Retinal pigment epithelial cell (primary cell): ENCODE measurements around the gene PARD3.

ENCODE experiments used
- DNase-seq: peaks from one replicate; pipeline ENCODE4 v3.0.0-alpha.2; 2010; ENCODE audit warnings: low read depth
- H3K4me3 ChIP-seq: 2 replicates; pipeline ENCODE4 v1.5.1; 2011; ENCODE audit warnings: mild to moderate bottlenecking, low read length, control low read depth, moderate library complexity
- CTCF ChIP-seq: conservative IDR thresholded peaks from 2 replicates; pipeline ENCODE4 v1.5.1; 2011; ENCODE audit warnings: low read depth, low read length, control low read depth, inconsistent platforms

PARD3 gene

GRCh38 chr10:34578468-34578867, 236.6 kb downstream of the PARD3 start:
- no peak for TF ChIP-seq CTCF
- no peak overlapping the region for H3K4me3 ChIP-seq
- DNase-seq = no peak

GRCh38 chr10:34576797-34577196, 238.3 kb downstream of the PARD3 start:
- no peak for DNase-seq
- TF ChIP-seq CTCF = no peak
- no peak overlapping the region for H3K4me3 ChIP-seq

GRCh38 chr10:34575882-34576281, 239.2 kb downstream of the PARD3 start:
- H3K4me3 ChIP-seq = no peak overlapping the region
- no peak for DNase-seq
- no peak for TF ChIP-seq CTCF

GRCh38 chr10:34574353-34574934, 240.7 kb downstream of the PARD3 start:
- no peak for TF ChIP-seq CTCF
- no peak for DNase-seq
- no peak overlapping the region for H3K4me3 ChIP-seq

- DNase-seq = no peak
- TF ChIP-seq CTCF = no peak
- H3K4me3 ChIP-seq = no peak overlapping the region
Measured at GRCh38 chr10:34570887-34571286, 244.2 kb downstream of the PARD3 start.

GRCh38 chr10:34567659-34568253, 247.3 kb downstream of the PARD3 start:
- no peak for TF ChIP-seq CTCF
- DNase-seq = no peak

GRCh38 chr10:34565934-34566333, 249.2 kb downstream of the PARD3 start:
- no peak overlapping the region for H3K4me3 ChIP-seq
- no peak for DNase-seq
- TF ChIP-seq CTCF = no peak

More at GRCh38 chr10:34567659-34568253, 247.3 kb downstream of the PARD3 start:
- no peak overlapping the region for H3K4me3 ChIP-seq
